ELF-1 (cell line): ENCODE data around the gene CACNA1D.
A peak's percentile ranks its signal among the peaks of the same experiment; 100 is the strongest.
"Not testable (repeated sequence)": the region's sequence is repeated elsewhere in the genome, so short reads cannot be mapped to it uniquely, and the experiment has no call there.

Experiments
- DNase-seq: peaks from one replicate; pipeline ENCODE4 v3.0.0-alpha.2; 2016; ENCODE audit warnings: low read depth, low spot score

Gene CACNA1D

DNA sequence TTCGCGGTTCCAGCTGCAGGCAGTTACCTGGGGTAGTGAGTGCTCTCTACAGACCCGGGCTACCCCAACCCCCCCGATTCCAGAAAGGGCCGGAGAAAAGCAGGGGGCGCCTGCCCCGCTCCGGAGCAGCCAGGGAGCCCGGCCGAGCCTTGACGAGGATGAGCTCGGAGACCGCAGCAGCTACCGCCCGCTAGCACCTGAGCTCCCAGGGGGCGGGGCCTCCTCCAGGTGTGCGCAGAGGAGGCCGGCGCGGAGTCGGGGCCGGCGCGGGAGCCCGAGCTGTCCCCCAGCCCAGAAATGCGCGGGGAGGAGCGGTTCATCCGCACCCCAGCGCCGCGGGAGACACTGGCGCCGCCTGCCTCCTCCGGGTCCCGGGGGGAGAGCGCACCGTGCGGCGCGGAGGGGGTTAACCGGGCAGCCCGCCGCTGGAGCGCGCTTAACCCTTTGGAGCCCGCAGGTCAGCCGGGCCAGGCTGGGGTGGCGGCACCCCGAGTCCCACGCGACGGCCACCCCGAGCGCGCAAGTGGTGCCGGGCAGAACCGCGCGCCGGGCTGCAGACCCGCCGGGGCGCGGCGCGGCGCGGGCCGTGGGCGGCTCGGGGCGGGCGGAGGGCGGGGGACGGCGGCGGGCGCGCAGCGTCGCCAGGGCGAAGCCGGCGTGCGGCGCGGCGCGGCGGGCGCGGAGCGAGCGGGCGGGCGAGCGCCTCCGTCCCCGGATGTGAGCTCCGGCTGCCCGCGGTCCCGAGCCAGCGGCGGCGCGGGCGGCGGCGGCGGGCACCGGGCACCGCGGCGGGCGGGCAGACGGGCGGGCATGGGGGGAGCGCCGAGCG lies at the start of gene CACNA1D:
TSS of gene CACNA1D (plus strand) at position 649 of the 829 bp plus-strand sequence. CDS start 556 bp downstream, outside the sequence.
- DNase-seq = peak; percentile 58

DNA sequence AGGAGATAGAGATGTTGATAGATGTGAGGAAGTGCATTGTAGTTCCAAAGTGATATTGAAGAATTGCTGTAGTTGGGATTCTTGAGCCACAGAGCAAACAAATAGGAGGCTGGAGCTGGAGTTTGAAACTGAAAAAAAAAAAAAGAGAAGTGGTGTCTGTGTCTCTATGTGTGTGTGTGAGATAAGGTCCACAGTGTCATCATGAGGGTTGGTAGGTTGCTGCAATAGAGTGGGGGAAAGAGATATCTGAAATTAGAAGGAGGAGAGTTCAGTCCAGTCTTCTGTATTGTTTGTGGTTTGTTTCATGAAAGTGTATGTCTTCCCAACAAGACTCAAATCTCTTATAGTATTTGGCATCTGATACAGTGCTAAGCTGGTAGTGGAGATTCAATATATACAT lies 37.3 kb upstream of the CACNA1D start:
- DNase-seq = no peak

DNA sequence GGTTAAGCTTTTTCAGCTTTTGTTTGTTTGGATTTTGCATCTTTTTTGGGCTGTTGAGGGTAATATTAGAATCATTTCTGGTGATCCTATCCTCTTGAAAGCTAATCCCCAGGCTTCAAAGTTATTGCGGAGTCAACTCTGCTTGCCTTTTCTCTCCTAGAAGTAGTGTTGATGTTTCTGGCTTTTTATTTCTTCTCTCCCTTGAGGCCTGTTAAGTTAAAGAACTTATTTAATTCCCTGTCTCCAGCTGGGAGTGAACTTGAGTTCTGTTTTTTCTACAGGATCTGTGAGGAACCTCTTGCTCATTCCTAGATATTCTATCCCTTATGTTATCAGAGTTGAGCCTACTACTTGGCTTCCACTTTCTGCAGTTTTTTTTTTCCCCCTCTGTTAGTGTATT lies 34.1 kb upstream of the CACNA1D start:
- no peak for DNase-seq

DNA sequence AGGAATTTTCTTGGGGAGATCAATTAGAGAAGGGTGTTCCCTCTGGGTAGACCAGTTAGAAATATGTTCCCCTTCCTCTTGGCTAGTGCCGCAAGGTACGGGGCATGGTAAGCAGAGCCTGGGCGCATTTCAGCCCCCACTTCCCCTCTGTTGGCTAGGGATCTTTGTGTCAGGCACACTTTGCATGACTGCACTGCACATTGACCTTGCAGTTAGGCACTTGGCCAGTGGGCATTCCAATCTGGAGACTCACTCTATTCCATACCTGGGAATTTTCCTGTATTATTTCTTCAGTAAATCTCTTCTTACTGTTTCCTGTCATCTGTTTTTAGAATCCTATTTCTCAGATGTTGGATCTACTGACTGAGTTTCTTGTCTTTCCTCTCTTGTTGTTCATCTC lies 30.0 kb upstream of the CACNA1D start:
- DNase-seq = no peak

DNA sequence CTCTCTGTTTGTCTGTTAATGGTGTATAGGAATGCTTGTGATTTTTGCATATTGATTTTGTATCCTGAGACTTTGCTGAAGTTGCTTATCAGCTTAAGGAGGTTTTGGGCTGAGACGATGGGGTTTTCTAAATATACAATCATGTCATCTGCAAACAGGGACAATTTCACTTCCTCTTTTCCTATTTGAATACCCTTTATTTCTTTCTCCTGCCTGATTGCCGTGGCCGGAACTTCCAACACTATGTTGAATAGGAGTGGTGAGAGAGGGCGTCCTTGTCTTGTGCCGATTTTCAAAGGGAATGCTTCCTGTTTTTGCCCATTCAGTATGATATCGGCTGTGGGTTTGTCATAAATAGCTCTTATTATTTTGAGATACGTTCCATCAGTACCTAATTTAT lies 24.7 kb upstream of the CACNA1D start:
- not testable (repeated sequence) for DNase-seq

DNA sequence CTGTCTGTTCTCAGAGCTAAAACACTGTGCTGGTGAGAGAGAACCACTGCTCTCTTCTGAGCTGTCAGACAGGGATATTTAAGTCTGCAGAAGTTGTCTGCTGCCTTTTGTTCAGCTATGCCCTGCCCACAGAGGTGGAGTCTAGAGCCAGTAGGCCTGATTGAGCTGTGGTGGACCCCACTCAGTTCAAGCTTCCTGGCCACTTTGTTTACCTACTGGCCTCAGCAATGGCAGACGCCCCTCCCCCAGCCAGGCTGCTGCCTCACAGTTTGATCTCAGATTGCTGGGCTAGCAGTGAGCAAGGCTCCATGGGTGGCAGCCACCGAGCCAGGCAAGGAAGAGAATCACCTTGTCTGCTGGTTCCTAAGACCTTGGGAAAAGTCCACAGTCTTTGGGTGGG lies 21.0 kb upstream of the CACNA1D start:
- DNase-seq = peak; percentile 8

DNA sequence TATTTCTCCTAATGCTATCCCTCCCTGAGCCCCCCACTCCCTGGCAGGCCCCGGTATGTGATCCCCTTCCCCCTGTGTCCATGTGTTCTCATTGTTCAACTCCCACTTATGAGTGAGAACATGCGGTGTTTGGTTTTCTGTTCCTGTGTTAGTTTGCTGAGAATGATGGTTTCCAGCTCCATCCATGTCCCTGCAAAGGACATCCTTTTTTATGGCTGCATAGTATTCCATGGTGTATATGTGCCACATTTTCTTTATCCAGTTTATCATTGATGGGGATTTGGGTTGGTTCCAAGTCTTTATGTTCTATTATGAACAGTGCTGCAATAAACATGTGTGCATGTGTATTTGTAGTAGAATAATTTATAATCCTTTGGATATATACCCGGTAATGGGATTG lies 18.0 kb upstream of the CACNA1D start:
- DNase-seq = not testable (repeated sequence)

- DNase-seq = not testable (repeated sequence)
These were observed 16.7 kb upstream of the CACNA1D start for GRCh38 chr3:53477689-53478088.

DNA sequence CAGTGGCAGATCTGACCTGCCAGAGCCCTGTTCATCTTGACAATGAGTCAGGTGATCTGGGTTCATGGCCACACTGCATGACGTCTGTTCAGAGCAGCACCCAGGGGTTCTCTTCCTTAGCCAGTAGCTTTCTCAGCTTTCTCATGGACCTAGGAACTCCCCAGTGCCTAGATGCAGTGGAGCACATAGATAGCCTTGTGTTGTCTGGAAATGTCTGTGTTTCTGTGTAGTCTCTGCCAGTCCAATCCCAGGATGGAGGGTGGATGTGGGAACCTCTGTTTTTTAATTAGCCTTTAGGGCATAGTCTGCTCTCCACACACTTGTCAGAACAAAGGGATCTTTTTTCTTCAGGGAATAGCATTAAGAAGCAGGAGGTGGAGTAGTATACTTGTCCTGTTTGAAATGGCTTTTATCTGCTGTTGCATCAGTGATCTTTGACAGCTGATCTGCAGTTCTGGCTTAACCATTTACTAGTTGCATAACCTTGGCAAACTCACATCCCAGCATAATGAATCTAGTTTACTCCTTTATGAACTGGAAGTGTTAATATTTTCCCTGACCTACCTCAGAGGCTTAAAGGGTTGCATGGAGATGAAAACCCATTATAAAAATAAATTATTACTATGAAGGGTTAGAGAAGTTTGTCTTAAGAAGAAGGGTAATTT lies 16.1 kb upstream of the CACNA1D start:
- peak; percentile 32 for DNase-seq

DNA sequence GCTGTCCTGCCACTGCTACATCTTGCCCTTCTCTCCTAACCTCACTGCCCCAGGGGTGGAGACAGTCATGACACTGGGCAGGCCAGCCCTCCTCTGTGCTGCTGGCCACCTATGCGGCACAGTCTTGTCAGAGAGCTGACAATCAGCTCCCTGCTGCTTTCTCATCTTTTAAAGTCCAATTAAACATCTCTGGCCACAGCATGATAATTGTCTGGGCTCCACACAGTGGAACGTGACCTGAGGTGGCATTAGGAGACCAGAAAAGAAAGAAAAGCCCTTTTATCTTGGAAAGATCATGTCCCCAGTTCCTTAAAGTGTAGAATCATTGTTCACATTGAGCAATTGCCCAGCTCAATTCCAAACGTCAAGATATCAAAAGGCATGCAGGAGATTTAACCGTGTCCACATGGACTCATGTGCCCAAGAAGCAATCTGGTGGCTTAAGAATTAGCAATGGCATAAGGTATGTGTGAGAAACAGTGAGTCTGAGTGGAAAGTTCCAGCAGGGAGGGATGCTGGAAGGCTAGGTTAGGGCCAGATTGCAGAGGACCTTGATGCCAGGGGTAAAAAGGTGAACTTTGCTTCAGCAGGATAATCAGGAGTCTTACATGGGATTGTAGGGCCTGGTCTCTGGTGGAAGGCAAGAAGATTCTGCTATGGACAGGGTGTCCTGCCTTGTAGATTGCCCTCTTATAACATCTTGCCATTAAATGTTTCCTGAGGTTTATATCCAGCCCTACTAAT lies 15.3 kb upstream of the CACNA1D start:
- peak; percentile 49 for DNase-seq

GRCh38 chr3:53482227-53482626 lies 12.2 kb upstream of the CACNA1D start:
- no peak for DNase-seq

DNA sequence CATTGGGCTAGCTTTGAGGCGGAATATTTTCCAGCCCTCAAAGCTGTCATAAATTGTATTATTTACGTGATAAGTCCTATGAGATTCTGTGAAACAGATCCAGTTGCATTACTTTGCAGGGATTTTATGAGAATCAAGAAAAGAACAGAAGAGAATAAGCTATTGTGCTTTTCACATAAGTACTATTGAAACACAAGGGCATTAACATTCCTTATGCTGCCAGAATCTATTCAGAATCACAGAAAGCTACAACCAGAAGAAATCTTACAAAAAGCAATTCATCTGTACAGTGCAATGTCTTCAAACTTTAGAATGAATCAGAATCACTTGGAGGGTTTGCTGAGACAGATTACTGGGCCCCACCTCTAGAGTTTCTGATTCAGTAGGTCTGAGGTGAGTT lies 10.6 kb upstream of the CACNA1D start:
- DNase-seq = no peak

DNA sequence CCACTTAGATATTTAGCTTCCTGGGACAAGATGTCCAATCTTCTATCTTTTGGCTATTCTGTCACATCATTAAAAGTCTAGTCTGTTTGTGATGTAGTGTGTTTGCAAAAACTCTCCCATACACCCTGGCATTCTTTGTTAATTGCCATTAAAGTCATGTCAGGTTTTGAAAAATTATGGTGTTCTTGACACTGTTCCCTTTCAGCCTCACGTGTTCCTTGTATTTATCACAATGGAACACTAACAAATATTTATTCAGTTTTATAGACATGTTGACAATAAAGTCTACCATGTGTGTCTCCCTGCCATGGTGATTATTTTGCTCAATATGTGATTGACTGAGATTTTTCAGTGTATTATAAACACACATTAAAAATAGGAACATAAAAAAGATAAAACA lies 9.4 kb upstream of the CACNA1D start:
- no peak for DNase-seq

DNA sequence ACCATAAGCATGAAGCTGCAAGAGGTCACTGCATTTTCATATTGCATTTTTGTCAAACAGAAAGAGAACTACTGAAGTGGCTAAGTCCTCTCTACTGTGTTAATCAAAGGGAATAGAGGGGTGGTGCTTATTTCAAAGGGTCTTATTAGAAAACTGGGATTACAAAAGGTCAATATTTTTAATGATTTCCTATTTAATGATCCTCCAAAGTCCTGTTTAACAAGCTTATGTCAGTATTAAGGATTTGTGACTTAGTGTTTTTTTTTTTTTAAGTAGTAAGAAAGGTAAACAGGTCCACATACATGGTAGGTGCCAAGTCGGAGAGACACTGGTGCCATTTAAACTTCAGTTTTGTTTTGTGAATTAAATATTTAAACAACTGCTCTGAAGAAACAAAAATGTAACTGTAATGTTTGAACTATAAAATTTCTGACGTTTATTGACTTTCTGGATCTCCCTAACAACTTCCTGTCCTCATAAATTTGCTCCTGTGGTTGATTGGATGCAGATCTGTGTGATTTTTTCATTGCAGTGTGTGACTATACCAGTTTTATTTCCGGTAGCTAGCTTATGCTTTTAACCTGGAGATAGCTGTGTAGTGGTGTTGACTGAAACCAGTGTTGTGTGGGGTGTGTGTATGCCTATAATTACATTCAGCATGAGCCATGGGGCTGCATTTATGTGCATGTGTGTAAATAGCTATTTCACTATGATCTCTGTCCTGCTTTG lies 8.6 kb upstream of the CACNA1D start:
- no peak for DNase-seq

DNA sequence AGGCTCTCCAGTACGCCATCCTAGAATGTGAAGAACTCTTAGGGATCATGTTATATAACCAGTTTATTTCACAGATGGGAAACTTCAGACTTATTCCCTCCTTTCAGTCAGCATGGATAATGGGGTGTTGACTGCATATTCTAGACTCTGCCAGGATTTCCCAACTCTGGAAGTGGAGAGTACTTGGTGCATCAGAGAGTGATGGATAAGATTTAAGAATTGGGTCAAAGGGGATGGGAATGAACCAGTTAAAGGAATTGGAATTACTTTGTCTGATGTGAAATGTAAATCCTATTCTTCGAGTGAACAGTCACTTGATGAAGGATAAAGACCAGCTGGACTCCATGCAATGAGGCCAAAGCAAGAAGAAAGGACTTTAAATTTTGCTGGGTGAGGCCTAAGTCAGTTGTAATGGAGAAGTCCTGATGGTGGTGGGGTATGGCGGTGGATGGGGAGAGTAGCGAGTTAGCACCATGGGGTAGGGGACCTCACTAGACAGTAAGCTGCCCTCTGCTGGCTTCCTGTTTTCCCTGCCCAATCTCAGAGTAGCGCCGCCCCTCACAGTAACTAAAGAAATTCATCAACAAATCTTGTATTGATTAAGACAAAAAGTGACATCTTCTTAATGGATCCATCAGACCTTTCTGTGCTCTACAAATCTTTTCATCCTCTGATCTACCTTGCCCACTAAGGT lies 7.3 kb upstream of the CACNA1D start:
- DNase-seq = no peak

- DNase-seq = no peak
These were observed 5.0 kb upstream of the CACNA1D start for GRCh38 chr3:53489386-53489785.

GRCh38 chr3:53489787-53490458 lies 4.5 kb upstream of the CACNA1D start:
- peak; percentile 24 for DNase-seq

DNA sequence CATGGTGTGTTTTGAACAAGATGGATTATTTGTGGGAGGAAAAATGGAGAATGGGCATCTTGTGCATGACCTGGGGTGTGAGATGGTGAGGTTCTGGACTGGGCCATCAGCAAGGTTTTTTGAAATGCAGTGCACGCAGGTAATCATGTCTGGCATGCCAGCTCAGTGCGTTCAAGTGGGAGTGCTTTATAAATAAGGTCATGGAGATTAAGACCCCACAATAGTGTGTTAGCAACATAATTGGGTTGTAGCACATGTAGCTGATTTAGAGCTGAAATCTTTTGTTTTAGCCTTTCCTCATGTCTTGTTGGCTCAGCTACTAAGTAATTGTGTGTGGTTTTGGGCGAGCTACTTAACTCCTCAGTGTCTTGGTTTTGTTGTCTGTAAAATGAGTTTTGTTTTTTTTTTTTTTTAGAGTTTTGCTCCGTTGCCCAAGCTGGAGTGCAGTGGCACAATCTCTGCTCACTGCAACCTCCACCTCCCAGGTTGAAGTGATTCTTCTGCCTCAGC lies 3.9 kb upstream of the CACNA1D start:
- DNase-seq = no peak

DNA sequence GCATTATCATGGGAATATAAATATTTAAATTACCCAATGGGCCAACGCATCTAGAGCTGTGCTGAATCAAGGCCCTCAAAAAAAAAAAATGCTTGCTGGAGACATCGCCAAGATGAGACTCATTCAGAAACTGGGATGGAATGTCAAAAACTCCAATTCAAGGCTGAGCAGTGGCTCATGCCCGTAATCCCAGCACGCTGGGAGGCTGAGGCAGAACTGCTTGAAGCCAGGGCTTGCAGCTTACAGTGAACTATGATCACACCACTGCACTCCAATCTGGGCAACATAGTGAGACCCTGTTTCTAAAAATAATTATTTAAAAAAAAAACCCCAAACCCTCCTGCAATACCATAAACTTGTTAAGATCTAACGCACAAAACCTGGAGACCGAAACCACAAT lies 3.1 kb upstream of the CACNA1D start:
- no peak for DNase-seq

GRCh38 chr3:53493595-53493962 lies 832 bp upstream of the CACNA1D start:
- no peak for DNase-seq
